Measurements from ENCODE around the gene ACAP3.

ACAP3 gene

GRCh38 chr1:1320666-1321448 is 13.1 kb upstream of the ACAP3 start:
- Histone ChIP-seq H3K27me3 (ENCODE audit: insufficient read depth, poor library complexity, severe bottlenecking) (no peaks in the 10 kb centered on the region), H3K27ac (replicated peaks) (no peak overlapping the region), H3K4me3 (replicated peaks; ENCODE audit: insufficient read depth, low read length) (no peak overlapping the region)
- no peak for TF ChIP-seq POLR2AphosphoS5 (IDR thresholded peaks at IDR 0.05; ENCODE audit: low read depth)
- DNase-seq (ENCODE audit: low read depth in 1 of 2, low spot score in 1 of 2): no peak

- DNase-seq (ENCODE audit: low read depth in 1 of 2, low spot score in 1 of 2): no peak
- no peak overlapping the region for H3K4me3 ChIP-seq (replicated peaks; ENCODE audit: insufficient read depth, low read length)
- H3K27ac ChIP-seq (replicated peaks): no peak overlapping the region
- H3K27me3 ChIP-seq (ENCODE audit: insufficient read depth, poor library complexity, severe bottlenecking): no peaks in the 10 kb centered on the region
- TF ChIP-seq CTCF (IDR thresholded peaks at IDR 0.05; ENCODE audit: insufficient read depth, low read length): no peak
- TF ChIP-seq GABPA (IDR thresholded peaks at IDR 0.05; ENCODE audit: low read depth): no peak
- TF ChIP-seq REST (IDR thresholded peaks at IDR 0.05; ENCODE audit: insufficient replicate concordance, low read depth): no peak
- no peak; the same call in 1 of the 2 replicates for TF ChIP-seq POLR2AphosphoS5 (IDR thresholded peaks at IDR 0.05; ENCODE audit: low read depth)
- no peak for TF ChIP-seq SPI1 (IDR thresholded peaks at IDR 0.05; ENCODE audit: borderline replicate concordance, low read depth)
These were observed 11.9 kb upstream of the ACAP3 start for GRCh38 chr1:1319646-1319941.

GRCh38 chr1:1318777-1319645 is 11.3 kb upstream of the ACAP3 start:
- H3K4me3 ChIP-seq (replicated peaks; ENCODE audit: insufficient read depth, low read length): no peak overlapping the region
- no peaks in the 10 kb centered on the region for H3K27me3 ChIP-seq (ENCODE audit: insufficient read depth, poor library complexity, severe bottlenecking)
- no peak for DNase-seq (ENCODE audit: low read depth in 1 of 2, low spot score in 1 of 2)
- no peak for TF ChIP-seq POLR2AphosphoS5 (IDR thresholded peaks at IDR 0.05; ENCODE audit: low read depth)
- TF ChIP-seq SPI1 (IDR thresholded peaks at IDR 0.05; ENCODE audit: borderline replicate concordance, low read depth): no peak
- no peak for TF ChIP-seq REST (IDR thresholded peaks at IDR 0.05; ENCODE audit: insufficient replicate concordance, low read depth)
- TF ChIP-seq GABPA (IDR thresholded peaks at IDR 0.05; ENCODE audit: low read depth): no peak
- TF ChIP-seq CTCF (IDR thresholded peaks at IDR 0.05; ENCODE audit: insufficient read depth, low read length): no peak
- H3K27ac ChIP-seq (replicated peaks): no peak overlapping the region

- no peak for TF ChIP-seq SPI1 (IDR thresholded peaks at IDR 0.05; ENCODE audit: borderline replicate concordance, low read depth)
- no peak for TF ChIP-seq CTCF (IDR thresholded peaks at IDR 0.05; ENCODE audit: insufficient read depth, low read length)
- TF ChIP-seq GABPA (IDR thresholded peaks at IDR 0.05; ENCODE audit: low read depth): no peak
- TF ChIP-seq REST (IDR thresholded peaks at IDR 0.05; ENCODE audit: insufficient replicate concordance, low read depth): no peak
- TF ChIP-seq POLR2AphosphoS5 (IDR thresholded peaks at IDR 0.05; ENCODE audit: low read depth): no peak
- Histone ChIP-seq H3K27ac (replicated peaks) (no peak overlapping the region), H3K27me3 (ENCODE audit: insufficient read depth, poor library complexity, severe bottlenecking) (no peaks in the 10 kb centered on the region), H3K4me3 (replicated peaks; ENCODE audit: insufficient read depth, low read length) (no peak overlapping the region)
- no peak for DNase-seq (ENCODE audit: low read depth in 1 of 2, low spot score in 1 of 2)
These were observed 10.5 kb upstream of the ACAP3 start for GRCh38 chr1:1318131-1318652.

All from HL-60 (cell line).